ENCODE data around the gene LRRC74A.

Gene LRRC74A

GRCh38 chr14:76810953-76811400 is 15.2 kb upstream of the LRRC74A start:
- no peak for DNase-seq

- DNase-seq: no peak
These were observed 14.6 kb upstream of the LRRC74A start for GRCh38 chr14:76811561-76811960.

DNA sequence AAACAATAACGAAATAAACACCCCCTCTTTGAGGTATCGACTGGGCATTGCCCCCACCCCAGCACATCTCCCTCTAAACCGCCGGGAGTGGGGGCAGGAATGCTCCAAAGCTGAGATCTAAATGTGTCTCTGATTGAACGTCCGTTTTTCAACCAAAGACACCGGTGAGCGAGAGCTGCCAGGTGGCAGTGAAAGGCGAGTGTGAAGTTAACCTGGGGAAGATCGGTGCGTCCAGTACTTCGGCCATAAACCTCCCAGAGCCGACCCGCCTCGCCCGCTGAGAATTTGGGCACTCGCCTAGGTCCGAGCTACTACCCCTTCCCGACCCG is 14.2 kb upstream of the LRRC74A start:
- peak in 1 of 2 experiments; percentile 3 for DNase-seq

GRCh38 chr14:76812422-76813383 is 13.5 kb upstream of the LRRC74A start, which contains the start of gene ANGEL1:
Gene ANGEL1 (minus strand): TSS chr14:76812882. CDS start chr14:76812827, 55 bp downstream.
- DNase-seq: peak; percentile 95 to 97

GRCh38 chr14:76814726-76815645 is 11.2 kb upstream of the LRRC74A start:
- DNase-seq: no peak

DNA sequence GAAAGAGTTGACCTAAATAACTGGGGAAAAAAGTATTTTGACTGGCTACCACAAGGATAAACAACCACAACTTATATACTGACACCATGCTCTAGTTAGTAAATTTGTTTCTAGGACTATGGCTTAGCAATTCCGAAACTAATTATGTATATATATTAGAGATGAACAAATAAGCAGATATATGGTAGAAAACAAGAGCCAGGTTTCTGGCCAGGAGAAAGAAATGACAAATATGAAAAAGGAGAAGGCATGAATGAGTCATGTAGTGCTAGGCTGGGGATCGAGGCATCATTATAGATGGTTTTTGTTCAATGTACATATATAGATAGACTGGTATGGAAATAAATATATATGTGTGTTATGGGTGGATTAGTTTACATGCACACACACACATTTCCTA is 5.5 kb upstream of the LRRC74A start:
- DNase-seq: no peak

DNA sequence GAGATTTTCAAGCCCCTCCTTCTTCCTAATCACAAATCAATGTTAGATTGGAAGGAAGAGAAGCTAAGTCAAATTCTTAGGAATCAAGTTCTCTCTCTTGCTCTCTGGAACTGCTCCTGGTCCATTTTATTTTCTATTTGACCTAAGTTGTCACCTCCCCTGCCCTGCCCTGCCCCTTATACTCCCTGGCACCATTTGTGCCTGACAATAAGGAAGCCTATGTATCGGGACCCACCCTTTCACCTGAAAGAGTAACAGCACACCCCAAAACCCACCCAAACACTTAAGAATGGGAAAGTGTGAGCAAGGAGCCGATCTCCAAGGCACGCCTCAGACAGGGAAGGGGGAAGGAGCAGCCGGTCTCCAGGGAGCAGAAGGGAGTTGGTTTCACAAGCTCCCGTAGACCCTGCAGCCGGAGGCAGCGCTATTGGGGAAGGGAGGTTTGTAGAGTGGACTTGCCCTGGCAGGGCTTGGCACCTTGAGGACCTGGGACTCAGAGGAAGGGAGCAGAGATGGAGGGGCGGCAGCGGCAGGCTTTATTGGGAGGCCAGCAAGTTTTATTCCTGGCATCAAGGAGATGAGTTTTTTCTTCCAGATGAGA is 1.6 kb downstream of the LRRC74A start:
- no peak for DNase-seq

DNA sequence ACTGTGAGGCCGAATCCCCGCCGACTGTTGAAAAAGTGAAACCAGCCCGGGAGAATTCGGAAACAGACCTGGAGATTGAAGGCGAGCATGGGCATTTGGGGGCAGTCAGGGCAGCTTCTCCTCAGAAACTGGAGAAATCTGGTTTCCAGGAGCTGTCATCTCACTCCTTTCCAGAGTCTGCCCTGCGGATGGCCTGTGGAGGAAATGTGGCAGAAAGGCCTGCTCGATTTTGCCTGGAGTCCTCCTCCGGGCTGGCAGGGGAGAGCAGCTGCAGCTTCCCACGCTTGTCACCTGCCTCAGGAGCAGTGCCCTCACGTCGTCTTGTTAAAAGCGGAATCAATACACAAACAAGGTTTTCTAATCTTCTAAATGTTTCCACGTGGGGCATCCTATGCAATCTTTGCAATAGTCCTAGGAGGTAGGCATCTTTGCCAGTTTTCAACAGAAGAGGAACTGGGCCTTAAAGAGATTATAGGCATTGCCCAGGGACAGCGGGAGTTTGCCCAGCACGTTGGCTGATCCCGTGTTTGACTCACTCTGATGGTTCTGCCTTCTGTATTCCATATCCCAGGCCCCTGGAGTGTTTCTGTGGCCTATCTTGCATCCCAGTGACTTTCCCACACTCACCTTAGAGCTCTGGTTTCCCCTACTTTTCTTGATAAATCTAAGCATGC is 2.3 kb downstream of the LRRC74A start:
- DNase-seq: no peak

DNA sequence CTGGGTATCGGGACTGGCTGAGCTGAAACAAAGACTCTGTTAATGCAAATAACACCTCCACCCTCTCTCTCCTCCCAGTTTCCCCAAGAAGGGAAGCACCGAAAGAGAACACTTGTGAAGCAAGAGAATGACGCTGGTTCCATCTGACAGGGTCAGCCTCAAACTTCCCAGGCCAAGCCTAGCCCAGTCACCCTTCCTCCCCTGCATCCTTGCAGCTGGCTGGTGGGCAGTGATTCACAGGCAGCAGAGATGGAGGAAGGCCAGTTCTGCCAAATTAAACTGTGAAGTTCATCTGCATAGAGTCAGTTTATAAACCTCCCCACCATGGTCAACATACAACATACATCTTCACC is 2.8 kb downstream of the LRRC74A start:
- DNase-seq: no peak

- no peak for DNase-seq
These were observed 3.6 kb downstream of the LRRC74A start for GRCh38 chr14:76829650-76830421.

DNA sequence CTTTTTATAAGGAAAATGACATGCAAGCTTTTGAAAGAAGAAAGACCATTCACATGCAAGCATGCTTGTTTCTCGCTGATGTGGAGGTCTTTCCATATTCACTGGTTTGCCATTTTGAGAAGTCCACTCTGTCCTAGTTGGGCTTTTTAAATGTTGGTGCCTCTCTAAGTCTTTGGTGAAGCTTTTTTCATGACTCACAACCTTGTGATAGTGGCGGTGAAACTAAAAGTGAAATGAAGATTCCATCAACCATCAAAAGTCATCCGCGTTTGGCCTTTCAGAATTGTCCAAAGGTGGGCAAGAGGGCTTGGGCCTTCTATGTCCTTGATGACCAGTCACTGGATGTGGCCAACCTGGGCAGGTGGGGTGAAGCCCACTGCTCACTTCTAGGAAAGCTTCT is 4.3 kb downstream of the LRRC74A start:
- DNase-seq: no peak

- DNase-seq: no peak
These were observed 6.3 kb downstream of the LRRC74A start for GRCh38 chr14:76832503-76832988.

DNA sequence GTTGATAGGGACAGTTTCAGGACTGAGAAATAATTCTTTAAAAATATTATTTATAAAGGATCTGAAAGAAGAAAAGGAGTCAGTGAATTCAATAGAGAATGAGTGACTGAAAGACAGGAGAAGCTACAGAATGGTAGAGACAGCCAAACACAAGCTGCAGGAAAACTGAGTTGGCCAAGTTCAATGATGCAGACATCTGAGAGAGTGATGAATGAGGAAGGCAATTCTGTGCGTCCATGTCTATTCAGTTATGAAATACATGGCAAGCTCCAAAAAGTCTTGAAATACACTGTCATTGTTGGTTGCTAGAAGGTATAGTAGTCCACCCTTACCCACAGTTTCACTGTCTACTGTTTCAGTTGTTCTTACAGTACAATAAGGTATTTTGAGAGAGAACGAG is 6.8 kb downstream of the LRRC74A start:
- DNase-seq: no peak

DNA sequence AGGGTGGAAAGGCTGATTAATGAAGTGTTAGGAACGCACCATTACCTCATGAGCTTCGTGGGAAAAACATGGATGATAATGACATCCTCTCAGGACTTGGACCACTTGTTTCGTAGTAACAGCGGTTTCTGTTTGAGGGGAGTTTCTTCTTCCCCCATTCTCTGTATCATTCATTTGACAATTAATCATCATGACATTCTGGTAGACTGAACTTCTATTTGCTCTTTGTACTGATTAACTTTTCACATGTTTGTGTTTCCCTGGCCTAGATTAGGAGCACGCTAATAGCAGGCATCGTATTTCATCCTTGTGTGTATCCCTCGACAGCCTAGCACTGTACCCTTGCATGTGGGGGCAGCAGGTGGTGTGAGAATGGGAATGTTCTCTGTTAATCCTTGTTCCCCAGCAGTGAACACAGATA is 8.0 kb downstream of the LRRC74A start:
- no peak for DNase-seq

DNA sequence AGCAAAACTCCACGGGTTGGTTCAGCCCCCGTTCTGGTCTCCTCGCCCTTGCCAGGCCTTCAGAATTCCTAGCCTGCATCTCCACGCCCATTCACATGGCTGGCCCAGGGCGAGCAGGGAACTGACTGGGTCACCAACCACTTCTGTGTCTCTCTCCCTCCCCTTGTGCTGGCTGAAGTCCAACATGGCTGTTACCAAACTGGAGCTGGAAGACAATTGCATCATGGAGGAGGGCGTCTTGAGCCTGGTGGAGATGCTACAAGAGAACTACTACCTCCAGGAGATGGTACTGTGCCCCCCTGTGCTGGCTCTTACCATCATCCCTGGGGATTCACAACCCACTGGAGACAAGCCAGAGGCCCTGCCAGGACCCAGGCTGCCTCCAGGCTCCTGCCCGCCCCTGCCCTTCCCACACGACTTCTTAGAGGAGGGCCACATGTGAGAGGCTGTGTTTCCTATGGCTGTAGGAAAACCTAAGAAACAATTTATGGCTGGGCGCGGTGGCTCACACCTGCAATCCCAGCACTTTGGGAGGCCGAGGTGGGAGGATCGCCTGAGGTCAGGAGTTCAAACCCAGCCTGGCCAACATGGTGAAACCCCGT is 9.9 kb downstream of the LRRC74A start:
- DNase-seq: no peak

- no peak for DNase-seq
These were observed 11.3 kb downstream of the LRRC74A start for GRCh38 chr14:76837524-76837923.

DNA sequence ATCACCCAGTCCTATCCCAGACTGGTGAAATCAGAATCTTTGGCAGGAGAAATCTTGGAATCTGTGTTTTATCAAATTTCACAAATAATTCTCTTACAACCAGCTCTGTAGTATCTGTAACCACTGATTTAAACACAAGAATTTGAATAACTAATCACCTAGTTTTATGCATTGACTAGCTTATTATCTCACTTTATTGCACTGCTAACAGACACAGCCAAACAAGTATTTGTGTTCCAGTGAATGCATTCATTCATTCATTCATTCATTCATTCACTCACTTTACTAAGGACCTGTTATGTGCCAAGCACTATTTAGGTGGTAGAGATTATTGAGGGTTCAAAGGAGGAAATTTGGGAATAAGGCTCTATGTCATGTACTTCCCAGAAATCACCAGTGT is 16.2 kb downstream of the LRRC74A start:
- no peak for DNase-seq

DNA sequence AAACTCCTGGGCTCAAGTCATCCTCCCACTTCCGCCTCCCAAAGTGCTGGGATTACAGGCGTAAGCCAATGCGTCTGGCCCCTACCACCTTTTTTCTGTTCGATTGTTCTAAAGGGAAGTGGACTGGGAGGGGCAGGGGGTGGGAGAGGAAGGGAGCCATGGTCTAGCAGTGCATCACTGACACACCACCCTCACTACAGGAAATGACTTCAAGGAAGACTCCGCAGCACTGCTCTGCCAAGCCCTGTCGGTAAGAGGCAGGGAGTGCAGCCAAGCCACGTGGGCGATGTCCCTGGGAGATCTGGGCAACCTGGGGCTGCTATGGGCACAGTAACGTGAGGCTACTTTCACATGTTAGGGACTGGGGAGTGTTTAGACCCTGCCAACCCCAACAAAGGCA is 18.0 kb downstream of the LRRC74A start:
- DNase-seq: peak; percentile 37 to 67

DNA sequence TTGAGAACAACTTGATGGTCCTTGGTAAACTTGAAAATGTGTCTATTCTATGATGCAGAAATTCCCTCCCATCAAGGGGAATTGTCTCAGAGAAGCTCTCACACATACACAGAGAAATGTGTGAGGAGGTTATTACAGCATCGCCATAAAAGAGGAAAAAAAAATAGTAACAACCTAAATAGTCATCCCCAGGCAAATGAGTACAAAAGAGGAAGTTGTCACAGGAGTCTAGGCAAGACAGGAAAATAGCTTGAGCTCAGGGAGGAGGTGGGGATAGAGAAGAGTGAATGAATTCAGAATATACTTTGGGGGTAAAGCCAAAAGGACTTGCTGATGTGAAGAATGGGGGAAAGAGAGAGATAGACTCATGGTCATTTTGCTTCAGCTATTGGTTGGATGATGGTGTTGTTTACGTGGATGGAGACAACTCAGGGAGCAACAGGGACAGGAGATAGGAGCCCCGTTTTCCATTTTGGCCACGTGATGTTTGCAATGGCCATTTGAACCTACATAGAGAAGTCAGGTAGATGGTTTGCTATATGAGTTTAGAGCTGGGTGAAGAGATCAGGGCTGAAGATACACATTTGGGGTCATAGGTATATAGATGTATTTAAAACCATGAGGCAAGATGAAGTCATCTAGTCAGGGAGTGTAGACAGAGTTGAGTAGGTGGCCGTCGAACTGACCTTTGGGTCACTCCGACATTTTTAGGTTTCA is 20.3 kb downstream of the LRRC74A start:
- DNase-seq: no peak

DNA sequence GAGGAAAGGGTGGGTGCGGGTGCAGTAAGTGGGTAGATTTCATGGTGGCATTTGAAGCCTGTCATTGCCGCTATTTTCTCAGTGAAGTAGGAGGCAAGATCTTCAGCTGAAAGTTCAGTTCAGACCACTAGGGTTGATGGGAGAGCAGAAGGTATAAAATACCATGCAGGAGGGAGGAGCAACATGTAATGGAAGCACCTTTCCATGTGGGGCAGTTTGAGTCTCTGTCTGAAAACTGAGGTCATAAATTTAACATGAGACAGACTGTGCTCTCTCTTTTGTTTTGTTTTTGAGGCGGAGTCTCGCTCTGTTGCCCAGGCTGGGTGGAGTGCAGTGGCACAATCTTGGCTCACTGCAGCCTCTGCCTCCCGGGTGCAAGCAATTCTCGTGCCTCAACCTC is 22.7 kb downstream of the LRRC74A start:
- DNase-seq: no peak

- DNase-seq: no peak
These were observed 28.9 kb downstream of the LRRC74A start for GRCh38 chr14:76855066-76855465.
